ENCODE results near the gene KIF25.

- TF ChIP-seq CTCF (conservative IDR thresholded peaks at IDR 0.05; ENCODE audit: low read length) (no peak), EZH2phosphoT487 (IDR thresholded peaks at IDR 0.05; ENCODE audit: borderline replicate concordance) (no peak)
Measured at GRCh38 chr6:168093071-168093505, 95.6 kb downstream of the KIF25 start.

All from Loucy (cell line).